Measurements from ENCODE around the gene SCYGR2. TPM values are rescaled to one million over a fixed set of nuclear protein-coding genes. Genes with fewer than 3 reads are reported as not detected.

SCYGR2 gene
- not detected in 5 replicates for total RNA-seq (2022; extraction: Qiagen RNA extraction; ENCODE audit: low read depth)

GRCh38 chr2:227598835-227599503 lies at the start of gene SCYGR2:
SCYGR2 (plus strand) TSS chr2:227598893; CDS start chr2:227598893, 0 bp downstream.

GRCh38 chr2:227614740-227615139 lies 16.0 kb downstream of the SCYGR2 start, which contains the start of gene SCYGR3:
SCYGR3 (minus strand) TSS chr2:227614840; CDS start chr2:227614840, 0 bp downstream.

GRCh38 chr2:227617316-227618230 lies 18.9 kb downstream of the SCYGR2 start, which contains the start of gene SCYGR4:
SCYGR4 (plus strand) TSS chr2:227617498; CDS start chr2:227617498, 0 bp downstream.

Other genes starting within 250 kb of the SCYGR2 start
- 6.4 to 10.7 TPM (median 9.8 TPM) in 5 replicates for gene TM4SF20, start 219.6 kb upstream of the SCYGR2 start, total RNA-seq (2022; extraction: Qiagen RNA extraction; ENCODE audit: low read depth)
- gene SCYGR1, start 210.9 kb upstream of the SCYGR2 start, total RNA-seq (2022; extraction: Qiagen RNA extraction; ENCODE audit: low read depth): not detected in 5 replicates
- 99.3 to 133 TPM (median 123 TPM) in 5 replicates for gene AGFG1, start 126.7 kb upstream of the SCYGR2 start, total RNA-seq (2022; extraction: Qiagen RNA extraction; ENCODE audit: low read depth)
- not detected in 5 replicates for gene SCYGR3, start 15.9 kb downstream of the SCYGR2 start, total RNA-seq (2022; extraction: Qiagen RNA extraction; ENCODE audit: low read depth)
- gene SCYGR4, start 18.6 kb downstream of the SCYGR2 start, total RNA-seq (2022; extraction: Qiagen RNA extraction; ENCODE audit: low read depth): not detected in 5 replicates
- gene SCYGR5, start 67.9 kb downstream of the SCYGR2 start, total RNA-seq (2022; extraction: Qiagen RNA extraction; ENCODE audit: low read depth): not detected in 5 replicates
- 2.3 to 3.2 TPM (median 3.1 TPM) in 5 replicates for gene SLC19A3, start 119.1 kb downstream of the SCYGR2 start, total RNA-seq (2022; extraction: Qiagen RNA extraction; ENCODE audit: low read depth)
- gene SCYGR6, start 125.9 kb downstream of the SCYGR2 start, total RNA-seq (2022; extraction: Qiagen RNA extraction; ENCODE audit: low read depth): not detected in 5 replicates
- not detected in 5 replicates for gene SCYGR7, start 129.4 kb downstream of the SCYGR2 start, total RNA-seq (2022; extraction: Qiagen RNA extraction; ENCODE audit: low read depth)
- not detected in 5 replicates for gene SCYGR8, start 147.0 kb downstream of the SCYGR2 start, total RNA-seq (2022; extraction: Qiagen RNA extraction; ENCODE audit: low read depth)
- 3.0 to 5.8 TPM (median 4.3 TPM) in 5 replicates for gene CCL20, start 214.9 kb downstream of the SCYGR2 start, total RNA-seq (2022; extraction: Qiagen RNA extraction; ENCODE audit: low read depth)

Measured in A549 treated with RU486 at 1 μM for 4 hours (cell line).